Fibroblast of lung (primary cell): ENCODE data around the gene AMPD2. TPM values are rescaled to one million over a fixed set of nuclear protein-coding genes. Genes with fewer than 3 reads are reported as not detected.

Experiments used
- polyA plus RNA-seq, 2 donors: library from polyadenylated mRNA; depleted of rRNA in 1 of 2; stranded (reverse) in 1 of 2; unstranded in 1 of 2; fragments of >200 nt; gene quantifications; 2 replicates each; pipeline ENCODE4 v1.2.1, GENCODE V29; 2011 to 2012; ENCODE audit warnings: missing spikeins in 1 of 2
- total RNA-seq: library from RNA; depleted of rRNA; stranded (reverse); fragments of >200 nt; gene quantifications from 2 replicates; pipeline ENCODE4 v1.2.1, GENCODE V29; 2014

The AMPD2 gene
- total and polyA plus RNA-seq, 2 donors (not counting 1 experiment from before 2014, with no cell fraction given), result 23.0 to 51.9 TPM

Other genes with a start within 250 kb of the AMPD2 start
- 12.8 and 37.5 TPM in 2 replicates for gene SORT1, start 221.9 kb upstream of the AMPD2 start, total RNA-seq
- 17.0 and 27.5 TPM in 2 replicates for gene SORT1, start 221.9 kb upstream of the AMPD2 start, polyA plus RNA-seq
- 39.0 and 41.0 TPM in 2 replicates for gene PSMA5, start 193.4 kb upstream of the AMPD2 start, total RNA-seq
- 142 and 145 TPM in 2 replicates for gene PSMA5, start 193.4 kb upstream of the AMPD2 start, polyA plus RNA-seq
- 0.26 and 1.7 TPM in 2 replicates for gene SYPL2, start 153.3 kb upstream of the AMPD2 start, total RNA-seq
- gene SYPL2, start 153.3 kb upstream of the AMPD2 start, polyA plus RNA-seq, result 1.8 and 1.9 TPM in 2 replicates
- 1.5 and 2.0 TPM in 2 replicates for gene ATXN7L2, start 135.9 kb upstream of the AMPD2 start, total RNA-seq
- 0.86 and 1.6 TPM in 2 replicates for gene ATXN7L2, start 135.9 kb upstream of the AMPD2 start, polyA plus RNA-seq
- gene CYB561D1, start 125.7 kb upstream of the AMPD2 start, total RNA-seq, result 5.1 and 6.6 TPM in 2 replicates
- 4.7 and 5.1 TPM in 2 replicates for gene CYB561D1, start 125.7 kb upstream of the AMPD2 start, polyA plus RNA-seq
- 1.8 and 2.5 TPM in 2 replicates for gene AMIGO1, start 110.1 kb upstream of the AMPD2 start, total RNA-seq
- 0.40 and 0.57 TPM in 2 replicates for gene AMIGO1, start 110.1 kb upstream of the AMPD2 start, polyA plus RNA-seq
- 0.26 TPM in 1 of 2 replicates, not detected in the other for gene GPR61, start 80.0 kb upstream of the AMPD2 start, total RNA-seq
- gene GPR61, start 80.0 kb upstream of the AMPD2 start, polyA plus RNA-seq, result 0.01 TPM in 1 of 2 replicates, not detected in the other
- 10.3 and 11.4 TPM in 2 replicates for gene GNAI3, start 71.2 kb upstream of the AMPD2 start, total RNA-seq
- gene GNAI3, start 71.2 kb upstream of the AMPD2 start, polyA plus RNA-seq, result 12.9 and 14.4 TPM in 2 replicates
- gene GNAT2, start 221 bp upstream of the AMPD2 start, total RNA-seq, result under 0.01 and 0.17 TPM in 2 replicates
- 0.22 and 0.35 TPM in 2 replicates for gene GNAT2, start 221 bp upstream of the AMPD2 start, polyA plus RNA-seq
- gene GSTM4, start 36.3 kb downstream of the AMPD2 start, total RNA-seq, result 10.5 and 17.7 TPM in 2 replicates
- 30.5 and 30.8 TPM in 2 replicates for gene GSTM4, start 36.3 kb downstream of the AMPD2 start, polyA plus RNA-seq
- gene GSTM2, start 48.2 kb downstream of the AMPD2 start, total RNA-seq, result 21.1 and 28.2 TPM in 2 replicates
- 67.7 and 71.1 TPM in 2 replicates for gene GSTM2, start 48.2 kb downstream of the AMPD2 start, polyA plus RNA-seq
- gene GSTM1, start 68.0 kb downstream of the AMPD2 start, total RNA-seq, result 14.4 TPM in 1 of 2 replicates, not detected in the other
- 0.55 and 38.0 TPM in 2 replicates for gene GSTM1, start 68.0 kb downstream of the AMPD2 start, polyA plus RNA-seq
- 16.4 and 21.6 TPM in 2 replicates for gene GSTM5, start 92.4 kb downstream of the AMPD2 start, total RNA-seq
- gene GSTM5, start 92.4 kb downstream of the AMPD2 start, polyA plus RNA-seq, result 6.1 and 7.5 TPM in 2 replicates
- gene GSTM3, start 121.2 kb downstream of the AMPD2 start, total RNA-seq, result 37.0 and 51.4 TPM in 2 replicates
- gene GSTM3, start 121.2 kb downstream of the AMPD2 start, polyA plus RNA-seq, result 90.0 and 207 TPM in 2 replicates
- not detected in 2 replicates for gene EPS8L3, start 144.1 kb downstream of the AMPD2 start, total RNA-seq
- gene EPS8L3, start 144.1 kb downstream of the AMPD2 start, polyA plus RNA-seq, result not detected in 2 replicates